Measurements from ENCODE around the gene DGKZ.
"Not testable (repeated sequence)": the region's sequence is repeated elsewhere in the genome, so short reads cannot be mapped to it uniquely, and the experiment has no call there.

DGKZ gene

DNA sequence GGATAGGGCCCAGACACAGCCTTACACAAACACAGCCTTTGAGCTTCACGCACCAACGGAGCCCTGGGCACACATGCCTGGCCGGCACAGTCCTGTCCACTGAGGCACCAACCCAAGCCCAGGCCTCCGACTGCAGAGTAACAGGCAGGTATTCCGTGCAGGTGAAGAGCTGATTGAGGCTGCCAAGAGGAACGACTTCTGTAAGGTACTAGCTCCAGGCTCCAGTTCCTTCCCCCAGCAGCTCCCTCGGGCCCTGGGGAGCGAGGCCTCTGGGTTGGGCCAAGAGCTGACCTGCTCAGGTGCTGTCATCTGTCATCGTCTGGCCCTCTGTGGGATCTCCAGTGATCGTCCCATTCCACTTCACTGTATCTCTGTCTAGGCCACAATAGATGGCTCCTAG is 31.0 kb downstream of the DGKZ start:
- Histone ChIP-seq H3K9me2 (replicated peaks; ENCODE audit: insufficient read depth, low read length) (no peaks in the 10 kb centered on the region), H3K9me3 (ENCODE audit: insufficient read depth, low read length) (no peaks in the 10 kb centered on the region), H4K20me1 (ENCODE audit: low read depth, low read length) (no peaks in the 10 kb centered on the region), H3K79me2 (ENCODE audit: insufficient read depth, low read length) (no peaks in the 10 kb centered on the region), H3K27ac (ENCODE audit: low read depth, low read length) (no peak overlapping the region), H3K9ac (ENCODE audit: low read length) (no peak overlapping the region), H3K4me3 (ENCODE audit: insufficient read depth, low read length, poor library complexity, severe bottlenecking) (no peak overlapping the region), H3F3A (ENCODE audit: insufficient read depth) (no peaks in the 10 kb centered on the region), H3K27me3 (ENCODE audit: low read length) (no peaks in the 10 kb centered on the region), H2AFZ (ENCODE audit: low read depth, low read length, severe bottlenecking) (no peak overlapping the region), H3K4me2 (ENCODE audit: low read depth, low read length, poor library complexity, severe bottlenecking) (no peak overlapping the region), H3K36me3 (ENCODE audit: low read length) (no peaks in the 10 kb centered on the region)
- TF ChIP-seq, protein P1, sequence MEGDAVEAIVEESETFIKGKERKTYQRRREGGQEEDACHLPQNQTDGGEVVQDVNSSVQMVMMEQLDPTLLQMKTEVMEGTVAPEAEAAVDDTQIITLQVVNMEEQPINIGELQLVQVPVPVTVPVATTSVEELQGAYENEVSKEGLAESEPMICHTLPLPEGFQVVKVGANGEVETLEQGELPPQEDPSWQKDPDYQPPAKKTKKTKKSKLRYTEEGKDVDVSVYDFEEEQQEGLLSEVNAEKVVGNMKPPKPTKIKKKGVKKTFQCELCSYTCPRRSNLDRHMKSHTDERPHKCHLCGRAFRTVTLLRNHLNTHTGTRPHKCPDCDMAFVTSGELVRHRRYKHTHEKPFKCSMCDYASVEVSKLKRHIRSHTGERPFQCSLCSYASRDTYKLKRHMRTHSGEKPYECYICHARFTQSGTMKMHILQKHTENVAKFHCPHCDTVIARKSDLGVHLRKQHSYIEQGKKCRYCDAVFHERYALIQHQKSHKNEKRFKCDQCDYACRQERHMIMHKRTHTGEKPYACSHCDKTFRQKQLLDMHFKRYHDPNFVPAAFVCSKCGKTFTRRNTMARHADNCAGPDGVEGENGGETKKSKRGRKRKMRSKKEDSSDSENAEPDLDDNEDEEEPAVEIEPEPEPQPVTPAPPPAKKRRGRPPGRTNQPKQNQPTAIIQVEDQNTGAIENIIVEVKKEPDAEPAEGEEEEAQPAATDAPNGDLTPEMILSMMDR (IDR thresholded peaks at IDR 0.05; ENCODE audit: insufficient read depth, low read length, poor library complexity, severe bottlenecking), result no peak
- no peak for TF ChIP-seq EZH2phosphoT487 (conservative IDR thresholded peaks at IDR 0.05; ENCODE audit: low read length)

DNA sequence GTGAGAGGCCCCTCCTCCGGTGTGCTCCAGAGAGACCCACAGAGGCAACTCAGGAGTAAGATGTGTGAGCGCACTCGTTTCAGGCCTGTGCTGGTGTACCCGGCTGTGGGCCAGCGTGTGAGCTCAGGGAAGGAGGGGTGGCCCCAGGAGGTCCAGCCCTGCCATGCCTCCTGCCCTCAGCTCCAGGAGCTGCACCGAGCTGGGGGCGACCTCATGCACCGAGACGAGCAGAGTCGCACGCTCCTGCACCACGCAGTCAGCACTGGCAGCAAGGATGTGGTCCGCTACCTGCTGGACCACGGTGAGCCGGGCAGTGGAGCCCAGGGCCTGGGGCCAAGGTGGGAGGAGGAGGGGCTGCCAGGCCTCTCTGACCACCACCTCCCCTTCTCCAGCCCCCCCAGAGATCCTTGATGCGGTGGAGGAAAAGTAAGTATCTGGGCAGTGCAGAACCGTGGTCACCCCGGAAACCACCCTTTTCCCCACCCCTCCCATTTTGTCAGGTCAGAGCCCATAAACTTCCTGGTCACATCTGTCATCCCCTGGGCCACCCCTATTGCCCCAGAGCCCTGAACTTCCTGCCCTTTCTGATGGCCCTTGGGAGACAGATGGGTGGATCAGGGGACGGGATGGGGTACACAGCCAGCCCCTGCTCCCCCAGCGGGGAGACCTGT is 31.7 kb downstream of the DGKZ start:
- Histone ChIP-seq H2AFZ (ENCODE audit: low read depth, low read length, severe bottlenecking) (no peak overlapping the region), H3K9ac (ENCODE audit: low read length) (no peak overlapping the region), H3K27ac (ENCODE audit: low read depth, low read length) (no peak overlapping the region), H3K36me3 (ENCODE audit: low read length) (no peaks in the 10 kb centered on the region), H3K4me2 (ENCODE audit: low read depth, low read length, poor library complexity, severe bottlenecking) (no peak overlapping the region), H3F3A (ENCODE audit: insufficient read depth) (no peaks in the 10 kb centered on the region), H3K27me3 (ENCODE audit: low read length) (no peaks in the 10 kb centered on the region), H4K20me1 (ENCODE audit: low read depth, low read length) (no peaks in the 10 kb centered on the region), H3K9me3 (ENCODE audit: insufficient read depth, low read length) (no peaks in the 10 kb centered on the region), H3K79me2 (ENCODE audit: insufficient read depth, low read length) (no peaks in the 10 kb centered on the region), H3K4me3 (ENCODE audit: insufficient read depth, low read length, poor library complexity, severe bottlenecking) (no peak overlapping the region), H3K9me2 (replicated peaks; ENCODE audit: insufficient read depth, low read length) (no peaks in the 10 kb centered on the region)
- TF ChIP-seq, protein P1 (IDR thresholded peaks at IDR 0.05; ENCODE audit: insufficient read depth, low read length, poor library complexity, severe bottlenecking), result no peak
- TF ChIP-seq EZH2phosphoT487 (conservative IDR thresholded peaks at IDR 0.05; ENCODE audit: low read length), result no peak

DNA sequence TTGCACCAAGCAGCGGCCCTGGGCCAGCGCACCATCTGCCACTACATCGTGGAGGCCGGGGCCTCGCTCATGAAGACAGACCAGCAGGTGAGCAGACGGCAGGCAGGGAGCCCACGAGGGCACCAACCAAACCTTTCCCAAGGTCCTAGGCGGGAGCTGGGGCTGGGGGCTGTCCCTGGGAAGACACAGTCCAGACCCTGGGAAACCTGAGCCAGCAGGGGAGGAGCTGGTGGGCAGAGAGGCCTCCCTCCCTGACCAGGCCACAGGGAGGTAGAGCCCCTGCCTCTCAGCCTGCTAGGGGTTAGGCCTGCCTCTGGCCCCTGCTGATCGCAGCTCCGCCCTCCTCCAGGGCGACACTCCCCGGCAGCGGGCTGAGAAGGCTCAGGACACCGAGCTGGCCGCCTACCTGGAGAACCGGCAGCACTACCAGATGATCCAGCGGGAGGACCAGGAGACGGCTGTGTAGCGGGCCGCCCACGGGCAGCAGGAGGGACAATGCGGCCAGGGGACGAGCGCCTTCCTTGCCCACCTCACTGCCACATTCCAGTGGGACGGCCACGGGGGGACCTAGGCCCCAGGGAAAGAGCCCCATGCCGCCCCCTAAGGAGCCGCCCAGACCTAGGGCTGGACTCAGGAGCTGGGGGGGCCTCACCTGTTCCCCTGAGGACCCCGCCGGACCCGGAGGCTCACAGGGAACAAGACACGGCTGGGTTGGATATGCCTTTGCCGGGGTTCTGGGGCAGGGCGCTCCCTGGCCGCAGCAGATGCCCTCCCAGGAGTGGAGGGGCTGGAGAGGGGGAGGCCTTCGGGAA is 32.4 kb downstream of the DGKZ start:
- not testable (repeated sequence) for H3K4me3 ChIP-seq (ENCODE audit: insufficient read depth, low read length, poor library complexity, severe bottlenecking); H4K20me1 ChIP-seq (ENCODE audit: low read depth, low read length); H2AFZ ChIP-seq (ENCODE audit: low read depth, low read length, severe bottlenecking)

More for the DNA sequence above, 32.4 kb downstream of the DGKZ start:
- H3K9me2 ChIP-seq (replicated peaks; ENCODE audit: insufficient read depth, low read length); H3K27ac ChIP-seq (ENCODE audit: low read depth, low read length); H3K9me3 ChIP-seq (ENCODE audit: insufficient read depth, low read length); H3K79me2 ChIP-seq (ENCODE audit: insufficient read depth, low read length); H3K9ac ChIP-seq (ENCODE audit: low read length); H3K4me2 ChIP-seq (ENCODE audit: low read depth, low read length, poor library complexity, severe bottlenecking); H3K27me3 ChIP-seq (ENCODE audit: low read length); H3K36me3 ChIP-seq (ENCODE audit: low read length); H3F3A ChIP-seq (ENCODE audit: insufficient read depth): not testable (repeated sequence)
